ENCODE data around the gene DHRS2.

DNA sequence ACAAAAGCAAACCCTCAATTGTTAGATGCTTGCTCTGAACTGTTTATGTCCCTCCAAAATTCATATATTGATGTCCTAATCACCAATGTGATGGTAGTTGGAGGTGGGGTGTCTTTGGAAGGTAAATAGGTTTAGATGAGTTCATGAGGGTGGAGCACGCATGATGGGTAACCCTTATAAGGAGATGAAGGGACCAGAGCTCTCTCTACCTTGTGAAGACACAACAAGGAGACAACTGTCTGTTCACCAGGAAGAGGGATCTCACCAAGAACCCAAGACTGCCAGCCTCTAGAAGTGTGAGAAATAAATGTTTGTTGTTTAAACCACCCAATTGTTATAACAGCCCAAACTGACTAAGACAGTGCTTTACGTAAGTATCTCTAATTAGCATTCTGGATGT is 27.0 kb downstream of the DHRS2 start:
- TF ChIP-seq EZH2 (IDR thresholded peaks at IDR 0.05) (no peak), POLR2AphosphoS5 (IDR thresholded peaks at IDR 0.05; ENCODE audit: borderline replicate concordance, low read depth, low read length) (no peak)

Data from SK-N-MC (cell line).